ENCODE results near the gene FBXW4.

FBXW4 gene

DNA sequence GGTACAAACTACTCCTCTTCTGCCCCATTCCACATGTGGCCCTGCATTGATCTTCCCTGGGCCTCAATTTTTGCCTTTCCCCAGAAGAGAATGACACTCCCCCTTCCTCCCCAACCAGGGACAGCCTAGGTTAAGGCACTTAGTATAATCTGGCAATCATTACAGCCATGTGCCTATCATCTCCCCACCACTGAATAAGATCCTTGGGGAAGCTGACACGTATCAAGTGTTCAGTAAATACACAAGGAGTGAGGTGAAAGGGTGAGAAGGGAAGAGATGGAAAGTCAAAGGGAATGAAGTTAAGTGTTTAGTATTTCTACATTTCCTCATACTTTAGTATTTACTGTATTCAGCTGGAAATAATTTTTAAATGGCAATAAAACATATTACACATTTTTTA is 31.9 kb downstream of the FBXW4 start:
- H3K27ac ChIP-seq (ENCODE audit: extremely low read depth, low read depth, low read length): no peak overlapping the region
- ChIA-PET CTCF (no interaction called here), POLR2A (no interaction called here)
- H3K9me3 ChIP-seq (ENCODE audit: control insufficient read depth, insufficient read depth, low read depth, low read length): no peaks in the 10 kb centered on the region
- peaks cover 0 to 65% of the 10 kb centered on the region in 2 experiments for H3K36me3 ChIP-seq (ENCODE audit: control insufficient read depth in 2 of 2, insufficient read depth in 1 of 2, low read length in 2 of 2)
- TF ChIP-seq, protein P1, sequence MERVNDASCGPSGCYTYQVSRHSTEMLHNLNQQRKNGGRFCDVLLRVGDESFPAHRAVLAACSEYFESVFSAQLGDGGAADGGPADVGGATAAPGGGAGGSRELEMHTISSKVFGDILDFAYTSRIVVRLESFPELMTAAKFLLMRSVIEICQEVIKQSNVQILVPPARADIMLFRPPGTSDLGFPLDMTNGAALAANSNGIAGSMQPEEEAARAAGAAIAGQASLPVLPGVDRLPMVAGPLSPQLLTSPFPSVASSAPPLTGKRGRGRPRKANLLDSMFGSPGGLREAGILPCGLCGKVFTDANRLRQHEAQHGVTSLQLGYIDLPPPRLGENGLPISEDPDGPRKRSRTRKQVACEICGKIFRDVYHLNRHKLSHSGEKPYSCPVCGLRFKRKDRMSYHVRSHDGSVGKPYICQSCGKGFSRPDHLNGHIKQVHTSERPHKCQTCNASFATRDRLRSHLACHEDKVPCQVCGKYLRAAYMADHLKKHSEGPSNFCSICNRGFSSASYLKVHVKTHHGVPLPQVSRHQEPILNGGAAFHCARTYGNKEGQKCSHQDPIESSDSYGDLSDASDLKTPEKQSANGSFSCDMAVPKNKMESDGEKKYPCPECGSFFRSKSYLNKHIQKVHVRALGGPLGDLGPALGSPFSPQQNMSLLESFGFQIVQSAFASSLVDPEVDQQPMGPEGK (tag by site-specific recombination; IDR thresholded peaks at IDR 0.05): no peak
- TF ChIP-seq, protein P2, sequence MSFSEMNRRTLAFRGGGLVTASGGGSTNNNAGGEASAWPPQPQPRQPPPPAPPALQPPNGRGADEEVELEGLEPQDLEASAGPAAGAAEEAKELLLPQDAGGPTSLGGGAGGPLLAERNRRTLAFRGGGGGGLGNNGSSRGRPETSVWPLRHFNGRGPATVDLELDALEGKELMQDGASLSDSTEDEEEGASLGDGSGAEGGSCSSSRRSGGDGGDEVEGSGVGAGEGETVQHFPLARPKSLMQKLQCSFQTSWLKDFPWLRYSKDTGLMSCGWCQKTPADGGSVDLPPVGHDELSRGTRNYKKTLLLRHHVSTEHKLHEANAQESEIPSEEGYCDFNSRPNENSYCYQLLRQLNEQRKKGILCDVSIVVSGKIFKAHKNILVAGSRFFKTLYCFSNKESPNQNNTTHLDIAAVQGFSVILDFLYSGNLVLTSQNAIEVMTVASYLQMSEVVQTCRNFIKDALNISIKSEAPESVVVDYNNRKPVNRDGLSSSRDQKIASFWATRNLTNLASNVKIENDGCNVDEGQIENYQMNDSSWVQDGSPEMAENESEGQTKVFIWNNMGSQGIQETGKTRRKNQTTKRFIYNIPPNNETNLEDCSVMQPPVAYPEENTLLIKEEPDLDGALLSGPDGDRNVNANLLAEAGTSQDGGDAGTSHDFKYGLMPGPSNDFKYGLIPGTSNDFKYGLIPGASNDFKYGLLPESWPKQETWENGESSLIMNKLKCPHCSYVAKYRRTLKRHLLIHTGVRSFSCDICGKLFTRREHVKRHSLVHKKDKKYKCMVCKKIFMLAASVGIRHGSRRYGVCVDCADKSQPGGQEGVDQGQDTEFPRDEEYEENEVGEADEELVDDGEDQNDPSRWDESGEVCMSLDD (tag by site-specific recombination; IDR thresholded peaks at IDR 0.05): no peak
- TF ChIP-seq ZNF660 (tag by site-specific recombination; IDR thresholded peaks at IDR 0.05) (no peak), ZNF221 (tag by site-specific recombination; IDR thresholded peaks at IDR 0.05; ENCODE audit: borderline replicate concordance) (no peak), ZNF157 (tag by site-specific recombination; IDR thresholded peaks at IDR 0.05) (no peak), ZNF664 (tag by site-specific recombination; IDR thresholded peaks at IDR 0.05) (no peak), ZNF624 (tag by site-specific recombination; IDR thresholded peaks at IDR 0.05) (no peak), ZBTB8A (tag by site-specific recombination; IDR thresholded peaks at IDR 0.05) (no peak)
- no peaks in the 10 kb centered on the region for H3K4me1 ChIP-seq (ENCODE audit: control insufficient read depth, insufficient read depth, low read length)
- no peak overlapping the region for H3K4me3 ChIP-seq (ENCODE audit: low read depth, low read length)

DNA sequence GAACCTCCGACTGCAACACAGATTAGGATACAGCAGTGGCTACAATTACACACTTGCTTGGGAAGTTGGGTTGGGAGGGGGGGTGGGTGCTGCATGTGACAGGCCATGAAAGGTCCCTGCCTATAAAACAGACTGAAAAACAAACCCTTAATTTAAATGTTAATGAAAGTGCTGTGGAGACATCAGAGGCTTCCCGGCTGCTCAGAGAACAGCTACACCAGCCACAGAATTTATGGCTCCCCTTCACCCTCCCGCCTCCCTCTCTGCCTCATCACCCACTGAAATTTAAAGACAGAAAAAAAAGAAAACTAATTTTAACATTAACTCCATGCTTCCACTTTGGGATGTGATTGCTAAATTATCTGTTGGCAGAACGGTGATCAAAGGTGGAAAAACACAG is 34.7 kb downstream of the FBXW4 start:
- Histone ChIP-seq H3K9me3 (ENCODE audit: control insufficient read depth, insufficient read depth, low read depth, low read length) (no peaks in the 10 kb centered on the region), H3K4me3 (ENCODE audit: low read depth, low read length) (no peak overlapping the region), H3K36me3 (ENCODE audit: control insufficient read depth in 2 of 2, insufficient read depth in 1 of 2, low read length in 2 of 2) (peaks cover 4 to 60% of the 10 kb centered on the region in 2 experiments), H3K27ac (ENCODE audit: extremely low read depth, low read depth, low read length) (no peak overlapping the region), H3K4me1 (ENCODE audit: control insufficient read depth, insufficient read depth, low read length) (no peaks in the 10 kb centered on the region)
- TF ChIP-seq ZNF394 (tag by site-specific recombination; IDR thresholded peaks at IDR 0.05; ENCODE audit: borderline replicate concordance) (no peak), SP7 (tag by site-specific recombination; IDR thresholded peaks at IDR 0.05) (peak; percentile 56)
- ChIA-PET CTCF (no interaction called here), POLR2A (no interaction called here)

DNA sequence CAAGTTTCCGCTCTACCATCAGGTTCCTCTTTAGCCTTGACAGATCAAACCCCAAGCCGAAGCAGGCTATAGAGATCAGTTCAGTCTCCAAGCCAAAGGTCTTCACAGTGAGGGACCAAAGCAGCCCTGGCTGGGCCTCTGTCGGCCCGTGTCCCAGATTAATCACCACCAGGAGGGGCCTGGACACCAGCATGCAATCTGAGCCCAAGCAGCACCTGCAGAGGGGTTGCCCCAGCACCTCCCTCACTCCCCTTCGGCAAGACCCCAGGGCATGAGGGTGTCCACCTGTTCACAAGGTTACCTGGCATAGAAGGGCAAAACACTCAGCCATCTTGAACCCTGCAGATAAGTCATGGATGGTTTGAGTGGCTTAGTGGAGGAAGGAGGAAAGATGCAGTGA is 36.0 kb downstream of the FBXW4 start:
- POLR2A ChIA-PET: no interaction called here
- peaks cover 4 to 57% of the 10 kb centered on the region in 2 experiments for H3K36me3 ChIP-seq (ENCODE audit: control insufficient read depth in 2 of 2, insufficient read depth in 1 of 2, low read length in 2 of 2)

More for the DNA sequence above, 36.0 kb downstream of the FBXW4 start:
- no peak for TF ChIP-seq EGR2 (tag by site-specific recombination; IDR thresholded peaks at IDR 0.05; ENCODE audit: low read depth)
- no peak for TF ChIP-seq ZNF366 (tag by site-specific recombination; conservative IDR thresholded peaks at IDR 0.05)
- no peak for TF ChIP-seq PRDM1 (tag by site-specific recombination; IDR thresholded peaks at IDR 0.05)
- TF ChIP-seq KLF9 (tag by site-specific recombination; IDR thresholded peaks at IDR 0.05; ENCODE audit: low read depth): no peak
- TF ChIP-seq, protein P3, sequence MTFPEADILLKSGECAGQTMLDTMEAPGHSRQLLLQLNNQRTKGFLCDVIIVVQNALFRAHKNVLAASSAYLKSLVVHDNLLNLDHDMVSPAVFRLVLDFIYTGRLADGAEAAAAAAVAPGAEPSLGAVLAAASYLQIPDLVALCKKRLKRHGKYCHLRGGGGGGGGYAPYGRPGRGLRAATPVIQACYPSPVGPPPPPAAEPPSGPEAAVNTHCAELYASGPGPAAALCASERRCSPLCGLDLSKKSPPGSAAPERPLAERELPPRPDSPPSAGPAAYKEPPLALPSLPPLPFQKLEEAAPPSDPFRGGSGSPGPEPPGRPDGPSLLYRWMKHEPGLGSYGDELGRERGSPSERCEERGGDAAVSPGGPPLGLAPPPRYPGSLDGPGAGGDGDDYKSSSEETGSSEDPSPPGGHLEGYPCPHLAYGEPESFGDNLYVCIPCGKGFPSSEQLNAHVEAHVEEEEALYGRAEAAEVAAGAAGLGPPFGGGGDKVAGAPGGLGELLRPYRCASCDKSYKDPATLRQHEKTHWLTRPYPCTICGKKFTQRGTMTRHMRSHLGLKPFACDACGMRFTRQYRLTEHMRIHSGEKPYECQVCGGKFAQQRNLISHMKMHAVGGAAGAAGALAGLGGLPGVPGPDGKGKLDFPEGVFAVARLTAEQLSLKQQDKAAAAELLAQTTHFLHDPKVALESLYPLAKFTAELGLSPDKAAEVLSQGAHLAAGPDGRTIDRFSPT (tag by site-specific recombination; IDR thresholded peaks at IDR 0.05): no peak
- TF ChIP-seq, protein P4, sequence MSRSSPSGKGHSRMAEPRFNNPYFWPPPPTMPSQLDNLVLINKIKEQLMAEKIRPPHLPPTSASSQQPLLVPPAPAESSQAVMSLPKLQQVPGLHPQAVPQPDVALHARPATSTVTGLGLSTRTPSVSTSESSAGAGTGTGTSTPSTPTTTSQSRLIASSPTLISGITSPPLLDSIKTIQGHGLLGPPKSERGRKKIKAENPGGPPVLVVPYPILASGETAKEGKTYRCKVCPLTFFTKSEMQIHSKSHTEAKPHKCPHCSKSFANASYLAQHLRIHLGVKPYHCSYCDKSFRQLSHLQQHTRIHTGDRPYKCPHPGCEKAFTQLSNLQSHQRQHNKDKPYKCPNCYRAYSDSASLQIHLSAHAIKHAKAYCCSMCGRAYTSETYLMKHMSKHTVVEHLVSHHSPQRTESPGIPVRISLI (tag by site-specific recombination; IDR thresholded peaks at IDR 0.05): no peak
- TF ChIP-seq IKZF3 (tag by site-specific recombination; IDR thresholded peaks at IDR 0.05): no peak
- no peak for TF ChIP-seq ZNF335 (tag by site-specific recombination; conservative IDR thresholded peaks at IDR 0.05)
- TF ChIP-seq ZNF24 (tag by site-specific recombination; IDR thresholded peaks at IDR 0.05): no peak
- no peak for TF ChIP-seq SCRT1 (tag by site-specific recombination; IDR thresholded peaks at IDR 0.05; ENCODE audit: borderline replicate concordance)
- TF ChIP-seq ZNF626 (tag by site-specific recombination; IDR thresholded peaks at IDR 0.05): no peak
- no peak for TF ChIP-seq MZF1 (tag by site-specific recombination; IDR thresholded peaks at IDR 0.05; ENCODE audit: borderline replicate concordance)
- no peak overlapping the region for H3K27ac ChIP-seq (ENCODE audit: extremely low read depth, low read depth, low read length)
- no peak overlapping the region for H3K4me3 ChIP-seq (ENCODE audit: low read depth, low read length)
- CTCF ChIA-PET: no interaction called here
- H3K9me3 ChIP-seq (ENCODE audit: control insufficient read depth, insufficient read depth, low read depth, low read length): no peaks in the 10 kb centered on the region
- no peaks in the 10 kb centered on the region for H3K4me1 ChIP-seq (ENCODE audit: control insufficient read depth, insufficient read depth, low read length)
